Dendritic cell treated with granulocyte-macrophage colony-stimulating factor and Interleukin-4, amounts not matched to agents 40 ng/mL and 50 ng/mL, for 4 days (primary cell): Measurements from ENCODE around the gene MTA3.

Source experiments
- H3K27ac Mint-ChIP-seq: one replicate; pipeline ENCODE4 v1.8.0; 2022; ENCODE audit warnings: mild to moderate bottlenecking, mixed read lengths
- H3K27me3 Mint-ChIP-seq: one replicate; pipeline ENCODE4 v1.8.0; 2022; ENCODE audit warnings: mild to moderate bottlenecking, mixed read lengths
- H3K36me3 Mint-ChIP-seq: one replicate; pipeline ENCODE4 v1.8.0; 2022; ENCODE audit warnings: low read depth, mixed read lengths
- H3K4me1 Mint-ChIP-seq: one replicate; pipeline ENCODE4 v1.8.0; 2022; ENCODE audit warnings: low read depth, mixed read lengths
- H3K4me3 Mint-ChIP-seq: one replicate; pipeline ENCODE4 v1.8.0; 2022; ENCODE audit warnings: mild to moderate bottlenecking, moderate library complexity, mixed read lengths
- H3K9me3 Mint-ChIP-seq: one replicate; pipeline ENCODE4 v1.8.0; 2022; ENCODE audit warnings: mixed read lengths
- intact Hi-C: fragments of 100-400 bp; cut with micrococcal nuclease; formaldehyde crosslinking; loops from one replicate; pipeline ENCODE4 v1.15.0; 2022

MTA3 gene

DNA sequence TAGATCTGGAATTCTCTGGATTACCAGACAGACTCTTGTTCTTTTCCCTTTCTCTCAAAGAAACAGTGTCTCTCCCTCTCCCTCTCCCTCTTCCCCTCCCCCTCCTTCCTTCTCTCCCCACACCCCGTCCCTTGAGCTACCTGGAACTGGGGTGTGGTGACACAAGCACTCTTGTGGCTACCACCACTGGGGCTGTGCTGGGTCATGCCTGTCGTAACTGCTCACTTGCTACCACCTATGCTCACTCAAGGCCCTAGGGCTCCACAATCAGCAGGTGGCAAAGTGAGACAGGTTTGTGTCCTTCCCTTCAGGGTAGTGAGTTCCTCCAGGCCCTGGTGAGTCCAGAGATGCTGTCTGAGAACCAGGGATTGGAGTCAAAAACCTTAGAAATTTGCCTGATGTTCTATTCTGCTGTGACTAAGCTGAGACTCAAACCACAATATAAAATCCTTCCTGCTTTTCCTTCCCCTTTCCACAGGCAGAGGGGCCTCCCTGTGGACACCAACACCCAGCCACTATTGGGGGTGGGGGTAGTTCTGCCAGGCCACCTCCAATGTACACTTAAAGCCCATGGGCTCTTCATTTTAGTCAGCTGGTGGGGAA lies 124.7 kb downstream of the MTA3 start:
- peak overlapping the region; percentile 76 for H3K27ac Mint-ChIP-seq
- H3K4me3 Mint-ChIP-seq = no peak overlapping the region
- no peaks in the 10 kb centered on the region for H3K9me3 Mint-ChIP-seq
- intact Hi-C loops = no loop called here
- H3K36me3 Mint-ChIP-seq = no peaks in the 10 kb centered on the region
- H3K4me1 Mint-ChIP-seq = peaks cover 32% of the 10 kb centered on the region
- no peaks in the 10 kb centered on the region for H3K27me3 Mint-ChIP-seq

- Mint-ChIP-seq H3K4me3 (no peak overlapping the region), H3K27me3 (no peaks in the 10 kb centered on the region)
These were observed 125.5 kb downstream of the MTA3 start for GRCh38 chr2:42693688-42694479.

GRCh38 chr2:42696987-42697386 lies 128.6 kb downstream of the MTA3 start:
- Mint-ChIP-seq H3K27ac (no peak overlapping the region), H3K9me3 (no peaks in the 10 kb centered on the region), H3K36me3 (no peaks in the 10 kb centered on the region), H3K27me3 (no peaks in the 10 kb centered on the region), H3K4me1 (peaks cover 24% of the 10 kb centered on the region), H3K4me3 (no peak overlapping the region)
- intact Hi-C loops = no loop called here

More at GRCh38 chr2:42693688-42694479, 125.5 kb downstream of the MTA3 start:
- peaks cover 32% of the 10 kb centered on the region for H3K4me1 Mint-ChIP-seq
- peak overlapping the region; percentile 76 for H3K27ac Mint-ChIP-seq
- H3K9me3 Mint-ChIP-seq = no peaks in the 10 kb centered on the region
- intact Hi-C loops = no loop called here
- no peaks in the 10 kb centered on the region for H3K36me3 Mint-ChIP-seq

DNA sequence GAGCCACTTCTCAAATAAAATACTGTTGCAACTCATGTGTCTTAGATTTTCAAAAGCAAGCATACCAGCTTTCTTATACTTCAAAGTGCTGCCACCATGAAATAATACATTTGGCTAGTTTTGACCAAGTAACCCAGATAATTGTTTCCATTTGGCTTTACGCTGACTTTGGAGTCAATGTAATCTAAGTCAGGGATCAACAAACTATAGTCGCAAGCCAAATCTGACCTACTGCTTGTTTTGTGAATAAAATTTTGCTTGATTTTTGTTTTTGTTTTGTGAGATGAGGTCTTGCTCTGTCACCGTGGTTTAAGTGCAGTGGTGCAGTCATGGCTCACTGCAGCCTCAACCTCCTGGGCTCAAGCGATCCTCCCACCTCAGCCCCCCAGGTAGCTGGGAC lies 130.5 kb downstream of the MTA3 start:
- Mint-ChIP-seq H3K4me1 (peaks cover 4% of the 10 kb centered on the region), H3K36me3 (no peaks in the 10 kb centered on the region), H3K9me3 (no peaks in the 10 kb centered on the region), H3K27ac (no peak overlapping the region), H3K4me3 (no peak overlapping the region), H3K27me3 (no peaks in the 10 kb centered on the region)
- intact Hi-C loops = no loop called here

DNA sequence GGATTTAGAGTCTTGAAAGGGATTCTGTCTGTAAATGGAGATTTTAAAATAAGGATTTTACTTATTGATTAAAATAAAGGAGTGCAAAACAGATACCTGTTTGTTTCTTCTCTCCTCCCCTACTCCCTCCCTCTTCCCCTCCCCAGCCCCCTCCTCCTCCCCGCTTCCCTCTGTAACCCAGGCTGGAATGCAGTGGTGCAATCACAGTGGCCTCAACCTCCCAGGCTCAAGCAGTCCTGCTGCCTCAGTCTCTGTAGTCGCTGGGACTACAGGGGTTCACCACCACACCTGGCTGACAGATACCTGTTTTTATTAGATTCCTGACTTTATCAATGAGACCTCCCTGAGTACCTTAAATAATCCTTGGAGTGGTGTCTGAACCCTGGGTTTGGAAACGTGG lies 138.4 kb downstream of the MTA3 start:
- Mint-ChIP-seq H3K27ac (no peak overlapping the region), H3K4me1 (no peaks in the 10 kb centered on the region), H3K9me3 (no peaks in the 10 kb centered on the region), H3K36me3 (peaks cover 8% of the 10 kb centered on the region), H3K27me3 (no peaks in the 10 kb centered on the region), H3K4me3 (no peak overlapping the region)
- intact Hi-C loops = no loop called here

GRCh38 chr2:42708179-42708578 lies 139.7 kb downstream of the MTA3 start:
- Mint-ChIP-seq H3K9me3 (no peaks in the 10 kb centered on the region), H3K4me1 (no peaks in the 10 kb centered on the region), H3K4me3 (no peak overlapping the region), H3K36me3 (peaks cover 8% of the 10 kb centered on the region), H3K27ac (no peak overlapping the region), H3K27me3 (no peaks in the 10 kb centered on the region)
- intact Hi-C loops = no loop called here

DNA sequence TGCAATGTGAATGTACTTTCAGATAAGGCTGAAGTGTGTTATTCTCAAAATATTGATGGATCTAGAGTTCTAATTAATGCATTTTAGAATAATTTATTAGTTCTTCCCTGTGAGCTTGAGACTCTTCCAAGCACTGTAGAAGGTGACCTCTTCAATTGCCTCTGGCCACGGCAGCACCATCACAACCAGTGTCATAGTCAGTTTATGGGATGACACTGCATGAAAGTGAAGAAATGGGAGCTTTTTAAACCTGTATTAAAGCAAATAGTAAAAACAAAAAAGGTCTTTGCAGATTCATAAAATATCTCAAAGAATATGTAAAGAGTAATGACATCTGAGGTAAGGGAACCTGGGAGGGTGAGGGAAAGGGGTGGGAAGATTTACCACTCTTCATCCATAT lies 143.5 kb downstream of the MTA3 start:
- H3K4me1 Mint-ChIP-seq = no peaks in the 10 kb centered on the region
- H3K27me3 Mint-ChIP-seq = no peaks in the 10 kb centered on the region
- H3K36me3 Mint-ChIP-seq = peaks cover 8% of the 10 kb centered on the region
- no peaks in the 10 kb centered on the region for H3K9me3 Mint-ChIP-seq
- H3K4me3 Mint-ChIP-seq = no peak overlapping the region
- intact Hi-C loops = loop anchor here (10.0 kb wide), 1 partner anchor 63 kb away; no protein-coding TSS in a partner anchor
- H3K27ac Mint-ChIP-seq = no peak overlapping the region

DNA sequence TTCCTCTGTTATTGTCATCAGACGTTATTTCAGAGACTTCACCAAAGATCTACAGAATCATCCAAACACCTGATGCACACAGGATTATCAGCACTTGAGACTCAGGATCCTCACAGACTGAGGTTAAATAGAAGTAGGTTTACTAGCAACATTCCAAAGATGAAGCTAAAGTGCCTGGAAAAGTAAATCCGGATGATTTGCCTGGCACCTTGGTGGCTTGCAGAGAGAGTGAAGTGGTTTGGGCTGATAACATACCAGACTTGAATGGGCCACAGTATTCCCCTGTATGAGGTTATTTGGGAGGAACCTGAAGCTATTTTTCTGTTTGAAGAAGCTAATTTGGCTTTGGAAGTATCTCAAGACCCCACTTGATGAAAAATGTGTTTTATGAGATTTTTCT lies 144.5 kb downstream of the MTA3 start:
- H3K4me3 Mint-ChIP-seq = no peak overlapping the region

GRCh38 chr2:42713920-42714319 lies 145.5 kb downstream of the MTA3 start:
- H3K27me3 Mint-ChIP-seq = no peaks in the 10 kb centered on the region
- no peaks in the 10 kb centered on the region for H3K9me3 Mint-ChIP-seq
- H3K27ac Mint-ChIP-seq = no peak overlapping the region
- intact Hi-C loops = loop anchor here (10.0 kb wide), 1 partner anchor 61 kb away; no protein-coding TSS in a partner anchor
- H3K4me3 Mint-ChIP-seq = no peak overlapping the region
- H3K36me3 Mint-ChIP-seq = peaks cover 4% of the 10 kb centered on the region
- H3K4me1 Mint-ChIP-seq = no peaks in the 10 kb centered on the region

More for the DNA sequence above, 144.5 kb downstream of the MTA3 start:
- no peaks in the 10 kb centered on the region for H3K27me3 Mint-ChIP-seq
- intact Hi-C loops = loop anchor here (10.0 kb wide), 1 partner anchor 62 kb away; no protein-coding TSS in a partner anchor
- no peak overlapping the region for H3K27ac Mint-ChIP-seq
- H3K36me3 Mint-ChIP-seq = peaks cover 8% of the 10 kb centered on the region
- no peaks in the 10 kb centered on the region for H3K9me3 Mint-ChIP-seq
- H3K4me1 Mint-ChIP-seq = no peaks in the 10 kb centered on the region

DNA sequence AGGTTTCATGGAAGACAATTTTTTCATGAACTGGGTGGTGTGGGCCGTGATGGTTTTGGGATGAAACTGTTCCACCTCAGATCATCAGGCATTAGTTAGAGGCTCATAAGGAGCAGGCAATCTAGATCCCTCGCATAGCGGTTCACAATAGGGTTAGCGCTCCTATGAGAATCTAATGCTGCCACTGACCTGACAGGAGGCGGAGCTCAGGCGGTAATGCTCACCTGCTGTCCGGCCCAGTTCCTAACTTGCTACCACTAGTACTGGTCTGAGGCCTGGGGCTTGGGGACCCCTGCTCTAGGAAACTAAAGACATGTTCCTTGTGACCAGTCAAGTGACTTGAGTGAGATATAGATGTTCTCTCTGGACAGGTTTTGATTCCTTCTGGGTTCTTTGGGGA lies 146.3 kb downstream of the MTA3 start:
- Mint-ChIP-seq H3K27ac (no peak overlapping the region), H3K9me3 (no peaks in the 10 kb centered on the region), H3K27me3 (no peaks in the 10 kb centered on the region), H3K4me1 (no peaks in the 10 kb centered on the region), H3K36me3 (no peaks in the 10 kb centered on the region), H3K4me3 (no peak overlapping the region)
- intact Hi-C loops = loop anchor here (10.0 kb wide), 1 partner anchor 60 kb away; no protein-coding TSS in a partner anchor

- Mint-ChIP-seq H3K36me3 (no peaks in the 10 kb centered on the region), H3K27ac (peak overlapping the region; percentile 61), H3K9me3 (no peaks in the 10 kb centered on the region), H3K27me3 (no peaks in the 10 kb centered on the region), H3K4me1 (peaks cover 34% of the 10 kb centered on the region), H3K4me3 (no peak overlapping the region)
- intact Hi-C loops = loop anchor here (1.0 kb wide), 1 partner anchor 30 kb away; no protein-coding TSS in a partner anchor
These were observed 153.5 kb downstream of the MTA3 start for GRCh38 chr2:42721898-42722297.

GRCh38 chr2:42722320-42723190 lies 154.1 kb downstream of the MTA3 start:
- H3K4me3 Mint-ChIP-seq = no peak overlapping the region
- H3K4me1 Mint-ChIP-seq = peaks cover 34% of the 10 kb centered on the region
- intact Hi-C loops = loop anchor here (1.0 kb wide), 1 partner anchor 30 kb away; no protein-coding TSS in a partner anchor
- peak overlapping the region; percentile 61 for H3K27ac Mint-ChIP-seq
- H3K9me3 Mint-ChIP-seq = no peaks in the 10 kb centered on the region
- H3K36me3 Mint-ChIP-seq = no peaks in the 10 kb centered on the region
- no peaks in the 10 kb centered on the region for H3K27me3 Mint-ChIP-seq

GRCh38 chr2:42723465-42723864 lies 155.0 kb downstream of the MTA3 start:
- peaks cover 34% of the 10 kb centered on the region for H3K4me1 Mint-ChIP-seq
- no peak overlapping the region for H3K4me3 Mint-ChIP-seq
- intact Hi-C loops = no loop called here
- no peaks in the 10 kb centered on the region for H3K9me3 Mint-ChIP-seq
- H3K27me3 Mint-ChIP-seq = no peaks in the 10 kb centered on the region
- no peak overlapping the region for H3K27ac Mint-ChIP-seq
- no peaks in the 10 kb centered on the region for H3K36me3 Mint-ChIP-seq

- H3K9me3 Mint-ChIP-seq = peaks cover 6% of the 10 kb centered on the region
- intact Hi-C loops = no loop called here
- peaks cover 34% of the 10 kb centered on the region for H3K4me1 Mint-ChIP-seq
- no peaks in the 10 kb centered on the region for H3K36me3 Mint-ChIP-seq
- peaks cover 1% of the 10 kb centered on the region for H3K27me3 Mint-ChIP-seq
- H3K4me3 Mint-ChIP-seq = no peak overlapping the region
- H3K27ac Mint-ChIP-seq = peak overlapping the region; percentile 68
These were observed 156.5 kb downstream of the MTA3 start for GRCh38 chr2:42724886-42725285.
